IgD-negative memory B cell (primary cell): ENCODE measurements around the gene LY6G6C. TPM values are rescaled to one million over a fixed set of nuclear protein-coding genes. Genes with fewer than 3 reads are reported as not detected.

Experiments
- H3K27ac Mint-ChIP-seq, 3 donors: one replicate each; pipeline ENCODE4 v1.8.0; 2020 to 2022; ENCODE audit warnings: mild to moderate bottlenecking in 3 of 3, mixed read lengths in 3 of 3, moderate library complexity in 1 of 3
- H3K27me3 Mint-ChIP-seq: one replicate; pipeline ENCODE4 v1.8.0; 2021; ENCODE audit warnings: mixed read lengths
- H3K36me3 Mint-ChIP-seq: one replicate; pipeline ENCODE4 v1.8.0; 2020; ENCODE audit warnings: mild to moderate bottlenecking, mixed read lengths
- H3K4me1 Mint-ChIP-seq, 3 donors: one replicate each; pipeline ENCODE4 v1.8.0; 2020 to 2022; ENCODE audit warnings: mixed read lengths in 3 of 3, mild to moderate bottlenecking in 1 of 3
- H3K4me3 Mint-ChIP-seq, 4 donors: one replicate each; pipeline ENCODE4 v1.8.0; 2020 to 2022; ENCODE audit warnings: mild to moderate bottlenecking in 4 of 4, mixed read lengths in 4 of 4, moderate library complexity in 3 of 4
- H3K9me3 Mint-ChIP-seq, 3 donors: one replicate each; pipeline ENCODE4 v1.8.0; 2020 to 2021; ENCODE audit warnings: mixed read lengths in 3 of 3, mild to moderate bottlenecking in 1 of 3
- polyA plus RNA-seq: library from polyadenylated mRNA; unstranded; fragments of 300-500 nt; fragmentation: Illumina TruSeq; gene quantifications from one replicate; pipeline ENCODE4 v1.2.3, GENCODE V29; 2021

LY6G6C gene
- polyA plus RNA-seq, 1 donor from 2014 or later, result not detected

DNA sequence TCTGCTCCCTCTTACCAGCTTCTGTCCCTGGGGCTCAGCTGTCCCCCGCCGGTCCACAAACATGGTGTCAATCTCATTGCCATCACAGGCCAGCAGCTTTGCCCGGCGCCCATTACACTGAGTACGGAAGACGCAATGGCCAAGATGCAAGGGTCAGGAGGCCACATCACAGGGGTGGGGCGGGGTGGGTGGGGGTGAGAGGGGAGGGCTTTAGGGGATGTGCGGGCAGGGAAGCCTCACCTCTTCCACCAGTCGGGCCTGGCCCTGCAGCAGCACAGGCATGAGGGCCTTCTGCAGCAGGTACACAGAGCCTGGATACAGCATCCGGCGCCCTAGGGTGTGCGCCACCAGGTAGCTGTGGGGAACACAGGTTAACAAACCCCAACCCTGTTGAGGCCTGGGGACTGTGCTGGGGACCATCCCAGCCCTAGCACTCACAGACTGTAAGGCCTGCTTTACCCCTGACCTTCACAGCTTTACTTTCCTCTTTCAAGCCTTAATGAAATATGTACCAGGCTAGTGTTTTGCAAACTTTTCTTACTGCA lies 29.9 kb downstream of the LY6G6C start:
- no peak overlapping the region for H3K4me3 Mint-ChIP-seq
- peaks cover 8 to 19% (median 17%) of the 10 kb centered on the region in 3 donors for H3K4me1 Mint-ChIP-seq
- H3K27ac Mint-ChIP-seq, result no peak overlapping the region
- no peaks in the 10 kb centered on the region for H3K27me3 Mint-ChIP-seq
- no peaks in the 10 kb centered on the region for H3K36me3 Mint-ChIP-seq
- H3K9me3 Mint-ChIP-seq, result no peaks in the 10 kb centered on the region

DNA sequence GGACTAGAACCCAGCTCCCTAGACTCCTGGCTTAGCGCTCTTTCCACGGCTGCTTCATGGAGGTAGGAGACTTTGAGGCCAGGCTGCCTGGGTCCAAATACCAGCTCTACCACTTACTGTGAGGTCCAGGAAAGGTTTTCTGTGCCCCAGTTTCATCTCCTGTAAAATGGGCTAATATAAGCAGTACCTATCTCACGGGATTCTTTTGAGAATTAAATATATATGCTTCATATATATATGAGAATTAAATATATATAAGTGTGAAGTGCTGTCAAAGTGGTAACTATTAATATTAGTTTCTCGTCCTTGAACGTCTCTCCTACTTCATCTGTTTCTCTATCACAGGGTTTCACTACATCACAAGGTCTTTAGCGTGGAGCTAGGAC lies 30.5 kb downstream of the LY6G6C start:
- no peak overlapping the region for H3K27ac Mint-ChIP-seq
- H3K4me1 Mint-ChIP-seq, result peaks cover 8 to 19% (median 17%) of the 10 kb centered on the region in 3 donors

DNA sequence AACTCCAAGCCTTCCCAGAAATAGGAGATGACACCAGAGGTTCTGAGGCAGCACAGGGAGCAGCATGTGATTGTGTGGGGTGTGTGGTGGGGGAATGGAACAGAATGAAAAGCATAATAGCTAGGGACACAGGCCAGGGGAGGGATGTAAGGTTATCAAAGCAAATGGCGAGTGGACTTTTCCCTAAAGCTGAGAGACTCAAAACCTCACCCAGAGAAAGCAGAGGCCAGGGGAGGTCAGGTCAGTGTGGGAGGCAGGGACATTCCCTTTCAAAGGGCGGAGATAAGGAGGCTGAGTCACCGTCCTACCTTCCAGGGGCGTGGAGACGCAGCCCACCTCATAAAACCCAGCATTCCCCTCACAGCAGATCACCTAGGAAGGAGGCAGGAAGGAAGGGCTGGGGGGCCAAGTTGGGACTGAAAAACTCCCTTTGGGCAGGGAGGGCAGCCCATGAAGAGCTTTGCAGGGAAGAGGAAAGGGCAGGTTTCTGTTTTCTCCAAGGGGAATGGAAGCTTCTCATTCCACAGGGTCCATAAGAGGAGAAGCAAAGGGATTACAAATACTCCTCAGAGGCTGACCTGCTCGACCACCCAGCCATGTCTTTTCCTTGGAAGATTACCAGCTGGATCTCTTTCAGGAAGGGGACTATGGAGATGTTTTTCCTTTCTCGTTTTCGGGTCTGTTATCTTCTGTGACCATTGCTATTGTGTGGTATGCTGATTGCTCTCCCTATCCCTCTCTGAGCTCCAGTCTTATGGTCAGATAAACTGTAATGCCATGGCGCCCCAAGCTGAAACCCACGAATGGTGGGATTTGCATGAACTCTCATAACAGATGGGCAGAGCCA lies 31.1 kb downstream of the LY6G6C start:
- no peaks in the 10 kb centered on the region for H3K36me3 Mint-ChIP-seq

More for the DNA sequence above, 30.5 kb downstream of the LY6G6C start:
- Mint-ChIP-seq H3K9me3 (no peaks in the 10 kb centered on the region), H3K4me3 (no peak overlapping the region), H3K36me3 (no peaks in the 10 kb centered on the region), H3K27me3 (no peaks in the 10 kb centered on the region)

DNA sequence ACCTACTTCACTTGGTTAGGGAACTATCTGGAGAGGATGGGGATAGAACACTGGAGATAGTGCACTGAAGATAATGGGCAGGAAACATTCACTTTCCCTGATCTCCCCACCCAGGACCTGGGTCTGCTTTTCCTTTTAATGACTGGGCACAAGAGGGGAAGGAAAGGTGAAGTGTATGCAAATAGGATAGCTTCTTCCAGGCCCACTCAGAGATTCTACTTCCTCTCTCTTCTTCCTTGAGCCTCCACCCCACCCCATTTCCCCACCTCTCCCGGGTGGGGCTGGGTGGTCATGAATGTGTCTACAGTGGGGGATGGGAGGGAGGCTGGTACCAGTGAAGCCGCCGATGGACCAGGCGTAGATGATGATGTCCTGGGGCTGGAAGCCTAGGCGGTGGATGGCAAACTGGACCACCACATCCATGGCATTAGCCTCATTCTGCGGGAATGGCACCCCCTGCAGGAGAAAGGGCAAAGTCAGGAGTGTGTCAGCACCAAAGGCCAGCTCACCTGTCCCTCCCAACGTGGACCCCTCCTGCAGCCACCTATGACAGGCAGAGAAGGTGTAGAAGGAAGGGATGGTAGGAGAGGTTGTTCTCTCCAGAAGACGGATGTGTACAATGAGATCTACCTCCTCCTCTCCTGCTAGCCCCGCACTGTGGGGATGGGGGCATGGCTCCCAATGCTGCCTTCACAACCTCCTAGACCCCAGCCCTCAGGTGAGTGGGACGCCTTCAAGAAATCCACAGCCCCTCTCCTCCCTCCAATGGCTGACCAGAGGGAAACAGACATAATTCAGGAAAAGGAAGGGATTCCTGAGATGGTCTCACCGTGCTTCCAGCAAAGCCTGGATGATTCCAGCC lies 32.1 kb downstream of the LY6G6C start:
- Mint-ChIP-seq H3K27me3 (no peaks in the 10 kb centered on the region), H3K36me3 (no peaks in the 10 kb centered on the region), H3K4me3 (peak overlapping the region in 2 of 4 donors; percentile 46 to 47), H3K4me1 (peaks cover 8 to 19% (median 17%) of the 10 kb centered on the region in 3 donors), H3K9me3 (no peaks in the 10 kb centered on the region), H3K27ac (peak overlapping the region in 1 of 3 donors; percentile 73)

More for the DNA sequence above, 31.1 kb downstream of the LY6G6C start:
- Mint-ChIP-seq H3K27ac (peak overlapping the region in 1 of 3 donors; percentile 71), H3K4me3 (peak overlapping the region in 1 of 4 donors; percentile 3), H3K9me3 (no peaks in the 10 kb centered on the region), H3K4me1 (peaks cover 8 to 19% (median 17%) of the 10 kb centered on the region in 3 donors), H3K27me3 (no peaks in the 10 kb centered on the region)

DNA sequence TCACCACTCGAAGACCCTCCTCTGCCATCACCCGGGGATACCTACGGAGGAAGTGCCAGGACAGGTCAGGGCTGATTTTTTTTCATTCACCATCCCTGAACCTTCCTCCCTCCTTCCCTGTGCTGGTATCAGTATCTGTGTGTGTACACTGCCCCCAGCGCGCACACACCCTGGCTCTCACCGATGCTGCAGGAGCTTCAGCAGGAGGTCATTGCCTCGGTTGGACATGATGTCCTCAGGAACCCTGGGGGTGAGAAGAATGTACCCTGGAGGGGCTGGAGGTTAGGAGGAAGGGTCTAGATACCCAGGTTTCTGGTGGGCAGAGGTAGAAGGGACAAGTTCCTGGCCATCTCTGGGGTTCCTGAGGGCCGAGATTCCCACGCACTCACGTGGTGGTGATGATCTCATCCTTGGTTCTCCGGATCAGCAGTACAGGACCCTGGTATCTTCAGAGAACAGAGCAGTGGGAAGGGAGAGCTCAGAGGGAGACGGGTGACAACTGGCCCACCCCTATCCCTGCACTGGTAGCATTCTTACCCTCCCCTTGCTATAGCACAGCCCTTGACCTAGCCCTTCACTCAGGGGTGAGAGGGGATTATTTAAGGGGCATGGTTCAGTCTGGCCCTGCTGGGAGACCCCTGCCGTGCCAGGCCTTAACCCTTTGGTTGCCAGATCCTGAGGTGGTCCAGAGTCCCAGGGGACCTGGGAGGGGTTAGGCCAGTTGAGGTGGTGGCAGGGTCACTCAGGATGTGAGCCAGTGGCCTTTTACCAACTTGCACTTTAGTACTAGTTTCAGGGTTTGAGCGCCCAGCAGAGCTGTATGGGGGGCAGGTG lies 33.5 kb downstream of the LY6G6C start:
- no peaks in the 10 kb centered on the region for H3K9me3 Mint-ChIP-seq
- no peaks in the 10 kb centered on the region for H3K27me3 Mint-ChIP-seq
- H3K36me3 Mint-ChIP-seq, result no peaks in the 10 kb centered on the region
- H3K27ac Mint-ChIP-seq, result no peak overlapping the region
- peaks cover 8 to 19% (median 17%) of the 10 kb centered on the region in 3 donors for H3K4me1 Mint-ChIP-seq
- peak overlapping the region in 2 of 4 donors; percentile 6 to 43 for H3K4me3 Mint-ChIP-seq

DNA sequence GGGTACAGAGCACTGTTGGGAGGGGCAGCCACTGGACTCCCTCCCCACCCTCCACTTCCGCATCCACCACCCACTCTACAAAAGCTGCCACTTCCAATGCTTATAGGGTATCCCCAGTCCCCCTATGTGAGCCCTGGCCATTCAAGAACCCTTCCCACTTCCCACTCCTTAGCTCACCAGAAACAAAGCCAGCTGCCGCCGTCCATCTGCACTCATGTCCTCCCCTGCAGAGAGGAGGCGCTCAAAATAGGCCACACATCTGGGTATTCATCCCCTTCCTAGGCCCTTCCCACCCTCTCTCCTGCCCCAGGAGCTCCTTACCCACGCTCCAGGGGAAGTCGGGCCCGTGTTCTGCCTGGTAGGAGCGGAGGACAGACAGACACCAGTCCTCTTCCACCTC lies 34.2 kb downstream of the LY6G6C start:
- Mint-ChIP-seq H3K4me1 (peaks cover 8 to 19% (median 17%) of the 10 kb centered on the region in 3 donors), H3K4me3 (no peak overlapping the region), H3K27ac (no peak overlapping the region), H3K9me3 (no peaks in the 10 kb centered on the region), H3K36me3 (no peaks in the 10 kb centered on the region), H3K27me3 (no peaks in the 10 kb centered on the region)

DNA sequence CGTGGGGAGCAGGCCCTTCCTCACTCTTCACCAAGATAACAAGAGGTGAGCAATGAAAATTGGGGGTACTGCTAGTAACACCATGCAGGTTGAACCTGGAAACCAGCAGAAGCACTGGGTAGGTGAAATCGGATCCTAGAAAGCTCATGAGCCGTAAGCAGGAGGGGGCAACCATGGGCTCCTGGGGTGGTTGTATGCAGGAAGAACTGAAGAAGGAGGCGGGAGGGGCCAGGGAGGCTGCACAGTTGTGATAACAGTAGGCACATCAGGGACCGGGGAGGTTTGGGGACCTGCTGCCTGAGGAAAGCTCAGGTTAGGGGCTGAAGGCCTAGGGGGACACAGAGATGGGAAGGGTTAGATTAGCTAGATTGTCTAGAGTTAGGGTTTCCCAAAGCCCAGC lies 35.1 kb downstream of the LY6G6C start:
- Mint-ChIP-seq H3K4me1 (peaks cover 8 to 20% (median 19%) of the 10 kb centered on the region in 3 donors), H3K27ac (peak overlapping the region in 1 of 3 donors; percentile 34), H3K9me3 (no peaks in the 10 kb centered on the region), H3K27me3 (no peaks in the 10 kb centered on the region), H3K36me3 (no peaks in the 10 kb centered on the region), H3K4me3 (no peak overlapping the region)

DNA sequence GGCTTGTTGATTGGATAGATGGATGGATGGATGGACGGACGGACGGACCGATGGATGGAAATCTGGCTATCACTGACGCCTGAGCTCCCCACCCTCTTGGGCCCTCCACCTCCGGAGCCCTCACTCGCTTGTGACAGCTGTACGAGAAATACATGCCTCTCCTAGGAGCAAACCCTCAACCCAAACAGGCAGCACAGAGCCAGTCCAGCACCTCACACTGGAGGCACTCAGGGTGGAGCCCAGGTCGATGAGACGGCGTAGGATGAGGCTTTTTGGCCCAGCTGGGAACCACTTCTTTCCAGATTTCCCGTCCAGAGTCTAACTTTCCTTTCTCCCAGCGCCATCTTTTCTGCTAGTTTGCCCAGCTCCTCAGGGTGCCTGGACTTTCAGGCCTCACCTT lies 38.0 kb downstream of the LY6G6C start:
- H3K27ac Mint-ChIP-seq, result no peak overlapping the region
- H3K9me3 Mint-ChIP-seq, result no peaks in the 10 kb centered on the region
- no peaks in the 10 kb centered on the region for H3K36me3 Mint-ChIP-seq
- peak overlapping the region in 1 of 4 donors; percentile 74 for H3K4me3 Mint-ChIP-seq
- no peaks in the 10 kb centered on the region for H3K27me3 Mint-ChIP-seq
- H3K4me1 Mint-ChIP-seq, result peaks cover 5 to 18% (median 13%) of the 10 kb centered on the region in 3 donors

DNA sequence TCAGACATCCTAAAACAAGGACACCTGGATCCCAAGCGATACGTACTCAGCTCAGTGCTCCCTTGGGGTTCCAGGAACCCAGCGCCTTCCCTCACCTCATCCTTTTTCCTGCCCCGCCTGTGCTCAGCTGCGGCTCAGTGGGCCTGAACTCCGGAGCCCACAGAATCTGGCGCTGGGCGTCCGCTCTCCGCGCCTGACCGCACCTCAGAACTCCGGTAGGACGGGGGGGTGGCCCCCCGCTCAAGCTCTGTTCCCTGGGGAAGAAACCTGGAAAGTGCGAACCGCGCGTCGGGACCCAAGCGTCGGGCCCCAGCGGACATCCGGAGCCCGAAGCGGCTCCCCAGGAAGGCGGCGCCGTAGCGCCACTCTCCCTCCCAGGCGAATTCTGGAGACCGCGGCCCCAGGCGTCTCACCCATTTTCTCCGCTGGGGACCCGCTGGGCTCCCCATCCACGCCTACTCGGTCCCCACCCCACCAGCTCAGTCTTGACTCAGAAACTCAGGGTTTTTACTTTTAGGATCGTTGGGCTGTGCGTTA lies 40.3 kb downstream of the LY6G6C start:
- Mint-ChIP-seq H3K27ac (peak overlapping the region; percentile 9 to 35 (median 15)), H3K4me1 (peaks cover 21 to 27% (median 24%) of the 10 kb centered on the region in 3 donors), H3K9me3 (no peaks in the 10 kb centered on the region), H3K4me3 (peak overlapping the region; percentile 41 to 91 (median 78)), H3K36me3 (no peaks in the 10 kb centered on the region), H3K27me3 (no peaks in the 10 kb centered on the region)

DNA sequence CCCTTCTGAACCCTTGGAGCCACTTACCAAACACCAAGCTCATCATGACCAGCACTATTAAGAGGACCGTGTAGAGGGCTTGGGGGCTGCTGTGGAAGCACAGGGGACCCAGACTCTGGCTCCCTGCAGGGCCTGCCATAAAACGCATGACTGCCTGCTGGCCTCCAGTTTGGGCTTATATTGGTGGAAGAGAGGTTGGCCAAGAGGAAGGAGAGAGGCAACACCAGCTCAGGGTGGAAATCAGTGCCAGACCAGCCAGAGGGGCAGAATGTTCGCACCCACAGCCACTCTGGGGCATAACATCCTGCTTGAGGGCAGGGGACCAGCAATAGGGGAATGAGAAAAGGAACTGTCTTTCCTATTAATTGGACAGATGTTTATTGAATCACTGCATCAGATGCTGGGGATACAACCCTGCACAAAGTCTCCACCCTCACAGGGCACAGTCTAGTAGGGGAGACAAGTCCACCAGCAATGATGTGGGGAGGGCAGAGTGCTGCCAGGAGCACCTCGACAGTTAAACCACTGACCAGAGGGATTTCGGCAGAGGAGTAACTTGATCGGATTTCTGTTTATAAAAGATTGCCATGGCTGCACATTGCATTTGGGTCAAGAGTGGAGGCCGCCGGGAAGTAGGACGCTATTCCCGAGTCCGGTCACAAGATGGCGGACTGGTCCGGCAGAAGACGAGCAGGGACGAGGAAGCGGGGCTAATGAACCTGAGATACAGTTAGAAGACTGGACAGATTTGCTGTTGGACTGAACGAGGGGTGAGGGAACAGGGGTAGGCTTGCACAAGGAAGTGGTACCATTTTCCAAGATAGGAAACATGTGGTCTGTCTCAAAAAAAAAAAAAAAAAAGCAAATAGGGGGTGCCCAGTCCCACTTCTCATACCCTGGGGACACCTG lies 41.1 kb downstream of the LY6G6C start, which contains the start of gene LY6G5C:
TSS of gene LY6G5C (minus strand) at position 842 of the 909 bp plus-strand sequence. CDS start at position 148, 694 bp downstream.
- no peaks in the 10 kb centered on the region for H3K9me3 Mint-ChIP-seq
- H3K4me1 Mint-ChIP-seq, result peaks cover 23 to 30% (median 25%) of the 10 kb centered on the region in 3 donors
- H3K27ac Mint-ChIP-seq, result peak within 1 kb of the TSS; percentile 10 to 78 (median 15)
- no peaks in the 10 kb centered on the region for H3K27me3 Mint-ChIP-seq
- H3K36me3 Mint-ChIP-seq, result no peaks in the 10 kb centered on the region
- peak within 1 kb of the TSS; percentile 41 to 91 (median 78) for H3K4me3 Mint-ChIP-seq

DNA sequence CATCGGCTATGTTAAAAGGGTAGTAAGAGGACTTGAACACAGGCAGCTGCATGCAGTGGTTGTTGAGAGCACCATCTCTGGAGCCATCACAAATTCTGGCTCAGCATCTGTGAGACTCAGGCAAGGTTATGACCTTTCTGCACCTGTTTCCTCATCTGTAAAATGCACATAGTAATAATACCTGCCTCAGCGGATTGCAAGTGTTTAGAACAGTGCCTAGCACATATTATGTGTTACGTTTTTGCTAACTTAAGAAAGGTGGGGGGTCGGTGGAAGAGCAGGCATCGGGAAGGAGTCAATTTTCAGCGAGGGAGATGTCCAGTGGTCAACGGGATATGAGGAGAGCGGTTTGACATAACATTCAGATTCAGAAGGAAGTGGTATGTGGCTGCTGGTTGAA lies 43.6 kb downstream of the LY6G6C start:
- Mint-ChIP-seq H3K4me3 (no peak overlapping the region), H3K4me1 (peaks cover 23 to 32% (median 25%) of the 10 kb centered on the region in 3 donors), H3K9me3 (no peaks in the 10 kb centered on the region), H3K27me3 (no peaks in the 10 kb centered on the region), H3K36me3 (no peaks in the 10 kb centered on the region), H3K27ac (peak overlapping the region in 1 of 3 donors; percentile 27)

DNA sequence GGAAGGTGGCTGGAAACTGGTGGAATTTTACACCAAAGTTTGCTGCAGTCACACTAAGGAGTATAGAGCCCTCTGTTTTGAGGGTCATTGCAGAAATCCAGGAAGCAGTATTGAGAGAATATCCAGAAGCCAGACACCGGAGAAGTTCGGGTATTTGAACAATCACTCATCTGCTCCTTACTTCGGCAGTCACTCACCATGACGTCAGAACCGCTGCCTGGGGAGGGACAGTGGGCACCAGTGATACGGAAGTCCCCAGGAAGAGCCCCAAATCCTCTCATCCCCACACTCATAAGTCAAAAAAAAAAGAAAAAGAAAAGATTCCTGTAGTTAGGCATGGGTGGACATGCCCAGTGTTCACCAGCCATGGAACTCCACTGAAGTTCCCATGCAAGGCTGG lies 44.6 kb downstream of the LY6G6C start:
- H3K27ac Mint-ChIP-seq, result peak overlapping the region in 1 of 3 donors; percentile 90
- no peak overlapping the region for H3K4me3 Mint-ChIP-seq
- H3K27me3 Mint-ChIP-seq, result no peaks in the 10 kb centered on the region
- H3K36me3 Mint-ChIP-seq, result no peaks in the 10 kb centered on the region
- no peaks in the 10 kb centered on the region for H3K9me3 Mint-ChIP-seq
- peaks cover 23 to 34% (median 25%) of the 10 kb centered on the region in 3 donors for H3K4me1 Mint-ChIP-seq

DNA sequence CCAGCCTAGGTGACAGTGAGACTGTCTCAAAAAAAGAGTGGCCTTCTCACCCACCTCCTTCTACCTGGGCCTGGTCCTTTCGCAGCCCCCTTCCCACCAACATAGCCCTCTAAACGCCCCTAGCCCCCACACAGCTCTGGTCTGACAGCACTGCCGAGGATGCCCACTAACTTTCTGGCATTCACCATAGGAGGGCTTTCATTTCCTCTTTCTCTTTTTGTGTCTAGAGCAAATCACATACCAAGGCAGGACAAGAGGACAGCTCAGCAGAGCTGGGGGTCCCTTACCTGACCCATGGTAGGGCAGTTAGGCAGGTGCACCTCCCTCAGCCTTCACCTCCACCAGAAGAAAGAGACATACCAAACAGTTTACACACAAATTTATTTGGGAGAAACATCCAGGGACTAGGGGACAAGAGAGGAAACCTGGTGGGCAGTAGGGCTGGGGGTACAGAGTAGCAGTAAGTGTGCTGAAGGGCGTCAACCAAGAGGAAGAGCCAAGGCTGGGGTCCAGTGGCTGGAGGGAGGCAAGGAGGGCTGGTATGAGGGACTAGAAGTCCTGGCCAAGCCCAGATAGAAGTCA lies 45.1 kb downstream of the LY6G6C start:
- H3K36me3 Mint-ChIP-seq, result no peaks in the 10 kb centered on the region
- no peaks in the 10 kb centered on the region for H3K27me3 Mint-ChIP-seq
- no peak overlapping the region for H3K4me3 Mint-ChIP-seq
- H3K9me3 Mint-ChIP-seq, result no peaks in the 10 kb centered on the region
- H3K27ac Mint-ChIP-seq, result peak overlapping the region in 2 of 3 donors; percentile 1 to 4
- peaks cover 22 to 32% (median 23%) of the 10 kb centered on the region in 3 donors for H3K4me1 Mint-ChIP-seq
